Activated CD8-positive, alpha-beta T cell treated with anti-CD3 and anti-CD28 coated beads, Interleukin-2, amount 10 ng/mL, durations not matched to agents 7 days and 5 days (primary cell): ENCODE results near the gene OR2T29. TPM values are rescaled to one million over a fixed set of nuclear protein-coding genes. Genes with fewer than 3 reads are reported as not detected.

Experiments used
- total RNA-seq, 2 experiments: library from RNA; stranded (reverse); gene quantifications; one replicate each; pipeline ENCODE4 v1.2.3, GENCODE V29; 2021

OR2T29 gene
- total RNA-seq, 2 experiments from 2014 or later = not detected

Other genes with a start within 250 kb of the OR2T29 start
- not detected for gene OR2M7, start 238.2 kb downstream of the OR2T29 start, total RNA-seq
- gene OR14C36, start 214.0 kb downstream of the OR2T29 start, total RNA-seq = not detected
- not detected for gene OR2T4, start 201.1 kb downstream of the OR2T29 start, total RNA-seq
- not detected for gene OR2T6, start 187.0 kb downstream of the OR2T29 start, total RNA-seq
- not detected for gene OR2T1, start 159.7 kb downstream of the OR2T29 start, total RNA-seq
- not detected for gene OR2T2, start 117.1 kb downstream of the OR2T29 start, total RNA-seq
- not detected for gene OR2T3, start 89.4 kb downstream of the OR2T29 start, total RNA-seq
- gene OR2T5, start 74.2 kb downstream of the OR2T29 start, total RNA-seq = not detected
- gene OR2G6, start 54.7 kb downstream of the OR2T29 start, total RNA-seq = not detected
- not detected for gene OR2T34, start 12.0 kb upstream of the OR2T29 start, total RNA-seq
- gene OR2T10, start 34.9 kb upstream of the OR2T29 start, total RNA-seq = not detected
- gene OR2T11, start 72.3 kb upstream of the OR2T29 start, total RNA-seq = not detected
- gene OR2T35, start 82.5 kb upstream of the OR2T29 start, total RNA-seq = not detected
- not detected for gene OR2T27, start 92.8 kb upstream of the OR2T29 start, total RNA-seq
- gene OR14I1, start 140.0 kb upstream of the OR2T29 start, total RNA-seq = not detected
- not detected for gene LYPD8, start 193.0 kb upstream of the OR2T29 start, total RNA-seq